Breast epithelium (tissue), 3 donors: ENCODE data around the gene ELP2.

Experiments
- POLR2A ChIP-seq: fragments of 450-650 bp; IDR thresholded peaks from one replicate; pipeline ENCODE4 v1.6.1; 2016; ENCODE audit warnings: antibody characterized with exemption, mild to moderate bottlenecking, moderate library complexity
- POLR2AphosphoS5 ChIP-seq, 3 donors: sonication (generic); formaldehyde crosslinking; IDR thresholded peaks; one replicate each; pipeline ENCODE4 v1.6.1; 2017; ENCODE audit warnings: antibody characterized with exemption in 3 of 3
- TF ChIP-seq, protein P1 (sequence below), 3 donors: fragments of 450-650 bp; IDR thresholded peaks; one replicate each; pipeline ENCODE4 v1.5.1; 2016 to 2017; ENCODE audit warnings: antibody characterized with exemption in 3 of 3, mild to moderate bottlenecking in 3 of 3, moderate library complexity in 3 of 3

DNA sequence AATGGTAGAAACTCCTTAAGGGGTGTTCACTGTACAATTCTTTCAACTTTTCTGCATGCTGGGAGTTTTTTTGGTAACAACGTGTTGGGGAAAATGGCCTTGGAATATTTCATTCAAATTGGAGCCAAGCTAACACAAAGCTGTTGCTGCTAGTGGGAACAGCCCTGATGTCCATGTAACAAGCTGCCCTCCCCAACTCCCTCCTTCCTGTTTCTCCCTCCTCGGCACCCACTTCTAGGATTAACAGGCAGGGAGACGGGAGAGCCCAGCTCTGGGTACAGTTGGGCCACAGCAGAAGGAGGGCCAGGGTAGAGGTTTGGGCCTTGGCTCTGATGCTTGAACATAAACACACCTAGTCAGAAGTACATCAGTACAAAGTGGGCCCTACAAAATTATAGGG lies 48.2 kb downstream of the ELP2 start:
- TF ChIP-seq POLR2AphosphoS5 (IDR thresholded peaks at IDR 0.05), result no peak
- TF ChIP-seq, protein P1, sequence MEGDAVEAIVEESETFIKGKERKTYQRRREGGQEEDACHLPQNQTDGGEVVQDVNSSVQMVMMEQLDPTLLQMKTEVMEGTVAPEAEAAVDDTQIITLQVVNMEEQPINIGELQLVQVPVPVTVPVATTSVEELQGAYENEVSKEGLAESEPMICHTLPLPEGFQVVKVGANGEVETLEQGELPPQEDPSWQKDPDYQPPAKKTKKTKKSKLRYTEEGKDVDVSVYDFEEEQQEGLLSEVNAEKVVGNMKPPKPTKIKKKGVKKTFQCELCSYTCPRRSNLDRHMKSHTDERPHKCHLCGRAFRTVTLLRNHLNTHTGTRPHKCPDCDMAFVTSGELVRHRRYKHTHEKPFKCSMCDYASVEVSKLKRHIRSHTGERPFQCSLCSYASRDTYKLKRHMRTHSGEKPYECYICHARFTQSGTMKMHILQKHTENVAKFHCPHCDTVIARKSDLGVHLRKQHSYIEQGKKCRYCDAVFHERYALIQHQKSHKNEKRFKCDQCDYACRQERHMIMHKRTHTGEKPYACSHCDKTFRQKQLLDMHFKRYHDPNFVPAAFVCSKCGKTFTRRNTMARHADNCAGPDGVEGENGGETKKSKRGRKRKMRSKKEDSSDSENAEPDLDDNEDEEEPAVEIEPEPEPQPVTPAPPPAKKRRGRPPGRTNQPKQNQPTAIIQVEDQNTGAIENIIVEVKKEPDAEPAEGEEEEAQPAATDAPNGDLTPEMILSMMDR (IDR thresholded peaks at IDR 0.05), result no peak
- no peak for TF ChIP-seq POLR2A
